HCT116 (cell line): ENCODE results near the gene LRRC42. TPM values are rescaled to one million over a fixed set of nuclear protein-coding genes. Genes with fewer than 3 reads are reported as not detected.

Experiments
- ATAC-seq: fragments of 200-7000 bp; cut with Tn5 transposase; 2 replicates; pipeline ENCODE4 v1.9.1; 2020; ENCODE audit warnings: mild to moderate bottlenecking, moderate library complexity
- BruUV-seq: library from RNA; stranded (reverse); fragments of 400-500 nt; replicated peaks from 2 replicates; lab custom pipeline; 2021; lab: Mats Ljungman, UMichigan
- CTCF ChIA-PET: fragments of 300-600 bp; sonication (Branson Sonifier 250); formaldehyde crosslinking; loops from one replicate; lab custom pipeline; 2021; ENCODE audit warnings: antibody characterized with exemption; lab: Charles Lee
- POLR2A ChIA-PET: fragments of 300-600, 350-600 bp; sonication (Branson Sonifier 250); formaldehyde crosslinking; loops from one replicate; lab custom pipeline; 2021; ENCODE audit warnings: antibody characterized with exemption; lab: Charles Lee
- RAD21 ChIA-PET, 2 experiments: fragments of 300-600 bp; sonication (Branson Sonifier 250); formaldehyde crosslinking; loops; one replicate each; lab custom pipeline; 2023; ENCODE audit warnings: low total read pairs in 2 of 2; ENCODE audit not compliant: uncharacterized antibody in 2 of 2, unreplicated experiment in 2 of 2, low non-redundant PET in 1 of 2; lab: Charles Lee
- DNase-seq: peaks from one replicate; pipeline ENCODE4 v3.0.0-alpha.2; 2010; ENCODE audit warnings: low read depth, low spot score
- H2AFZ ChIP-seq: fragments of 200-600 bp; shearing (Covaris generic), sonication (generic); 2 replicates; pipeline ENCODE4 v1.6.1; 2017; ENCODE audit warnings: low read depth, mixed run types, mixed read lengths, antibody characterized with exemption, low read length; ENCODE audit not compliant: poor library complexity, severe bottlenecking
- H3K27ac ChIP-seq: 2 replicates; pipeline ENCODE4 v1.5.1; 2012; ENCODE audit warnings: low read depth, low read length
- H3K27me3 ChIP-seq: fragments of 200-600 bp; sonication (generic); 2 replicates; pipeline ENCODE4 v1.6.1; 2016; ENCODE audit warnings: mixed run types, low read length, mixed read lengths; ENCODE audit not compliant: insufficient read depth
- H3K36me3 ChIP-seq, 2 experiments: fragments of 200-500 bp in 1 of 2; fragments of 200-600 bp in 1 of 2; sonication (Bioruptor generic) in 1 of 2; sonication (generic) in 1 of 2; 2 replicates each; pipeline versions ENCODE4 v1.5.1 to v1.6.1; 2014 to 2016; ENCODE audit warnings: low read length in 2 of 2, inconsistent platforms in 1 of 2, mixed read lengths in 1 of 2, mixed run types in 1 of 2; ENCODE audit not compliant: insufficient read depth in 2 of 2, control insufficient read depth in 1 of 2
- H3K4me1 ChIP-seq, 2 experiments: fragments of 200-600 bp in 1 of 2; sonication (generic) in 1 of 2; 2 replicates each; pipeline versions ENCODE4 v1.5.1 to v1.6.1; 2012 to 2017; ENCODE audit warnings: low read length in 2 of 2, inconsistent platforms in 1 of 2, mild to moderate bottlenecking in 1 of 2, mixed read lengths in 1 of 2, mixed run types in 1 of 2, moderate library complexity in 1 of 2; ENCODE audit not compliant: insufficient read depth in 2 of 2, control insufficient read depth in 1 of 2
- H3K4me2 ChIP-seq: fragments of 200-600 bp; sonication (generic); 2 replicates; pipeline ENCODE4 v1.6.1; 2017; ENCODE audit warnings: mixed run types, low read length, mixed read lengths
- H3K4me3 ChIP-seq, 2 experiments: fragments of 200-600 bp in 1 of 2; sonication (generic) in 1 of 2; replicated peaks in 1 of 2; 2 replicates each; pipeline ENCODE4 v1.5.1; 2011 to 2016; ENCODE audit warnings: low read length in 2 of 2, control low read depth in 1 of 2, low read depth in 1 of 2, mild to moderate bottlenecking in 1 of 2, mixed read lengths in 1 of 2, mixed run types in 1 of 2
- H3K79me2 ChIP-seq: fragments of 200-600 bp; sonication (generic); 2 replicates; pipeline ENCODE4 v1.6.1; 2017; ENCODE audit warnings: mild to moderate bottlenecking, mixed run types, low read length, moderate library complexity, mixed read lengths; ENCODE audit not compliant: insufficient read depth
- H3K9ac ChIP-seq: fragments of 200-600 bp; sonication (generic); 2 replicates; pipeline ENCODE4 v1.6.1; 2016; ENCODE audit warnings: low read length, mixed read lengths
- H3K9me2 ChIP-seq: fragments of 200-600 bp; sonication (generic), shearing (Covaris generic); 2 replicates; pipeline ENCODE4 v1.6.1; 2017; ENCODE audit warnings: mixed run types, mild to moderate bottlenecking, moderate library complexity; ENCODE audit not compliant: insufficient read depth
- H3K9me3 ChIP-seq, 2 experiments: fragments of 200-500 bp in 1 of 2; fragments of 200-600 bp in 1 of 2; sonication (Bioruptor generic) in 1 of 2; sonication (generic) in 1 of 2; 2 replicates each; pipeline ENCODE4 v1.6.1; 2014 to 2017; ENCODE audit warnings: low read length in 2 of 2, mixed read lengths in 2 of 2, inconsistent platforms in 1 of 2, low read depth in 1 of 2, mild to moderate bottlenecking in 1 of 2, mixed run types in 1 of 2, moderate library complexity in 1 of 2; ENCODE audit not compliant: control insufficient read depth in 1 of 2, insufficient read depth in 1 of 2
- H4K20me1 ChIP-seq: fragments of 200-600 bp; sonication (generic), shearing (Covaris generic); 2 replicates; pipeline ENCODE4 v1.6.1; 2017; ENCODE audit warnings: mixed run types, mild to moderate bottlenecking, moderate library complexity; ENCODE audit not compliant: insufficient read depth
- CBX3 ChIP-seq: IDR thresholded peaks from 2 replicates; pipeline ENCODE4 v1.6.1; 2012; ENCODE audit warnings: low read depth
- CEBPB ChIP-seq: IDR thresholded peaks from 2 replicates; pipeline ENCODE4 v1.6.1; 2012; ENCODE audit warnings: low read depth
- CTCF ChIP-seq, 3 experiments: fragments of 200-600 bp in 1 of 3; sonication (generic) in 1 of 3; IDR thresholded peaks in 2 of 3; conservative IDR thresholded peaks in 1 of 3; 2 replicates each; pipeline ENCODE4 v1.5.1; 2012 to 2017; ENCODE audit warnings: low read depth in 2 of 3, low read length in 2 of 3, antibody characterized with exemption in 1 of 3, borderline replicate concordance in 1 of 3, control low read depth in 1 of 3, mild to moderate bottlenecking in 1 of 3, mixed read lengths in 1 of 3, mixed run types in 1 of 3, moderate library complexity in 1 of 3; ENCODE audit not compliant: insufficient read depth in 1 of 3
- EGR1 ChIP-seq: IDR thresholded peaks from 2 replicates; pipeline ENCODE4 v1.6.1; 2012; ENCODE audit warnings: low read depth
- EZH2 ChIP-seq: fragments of 200-600 bp; sonication (generic); IDR thresholded peaks from 2 replicates; pipeline ENCODE4 v1.6.1; 2017; ENCODE audit warnings: antibody characterized with exemption, mixed run types
- FOSL1 ChIP-seq: IDR thresholded peaks from 2 replicates; pipeline ENCODE4 v1.6.1; 2012; ENCODE audit warnings: low read depth
- JUND ChIP-seq: IDR thresholded peaks from 2 replicates; pipeline ENCODE4 v1.6.1; 2012
- POLR2A ChIP-seq: IDR thresholded peaks from 2 replicates; pipeline ENCODE4 v1.7.0; 2011; ENCODE audit warnings: borderline replicate concordance; ENCODE audit not compliant: insufficient read depth, insufficient read length; ENCODE audit errors: extremely low read depth
- POLR2AphosphoS5 ChIP-seq: IDR thresholded peaks from 2 replicates; pipeline ENCODE4 v1.6.1; 2011; ENCODE audit warnings: mild to moderate bottlenecking, low read depth, low read length, moderate library complexity
- REST ChIP-seq: IDR thresholded peaks from 2 replicates; pipeline ENCODE4 v1.6.1; 2012; ENCODE audit warnings: low read depth
- SIN3A ChIP-seq: IDR thresholded peaks from 2 replicates; pipeline ENCODE4 v1.6.1; 2012; ENCODE audit warnings: low read depth
- SP1 ChIP-seq: IDR thresholded peaks from 2 replicates; pipeline ENCODE4 v1.6.1; 2012; ENCODE audit warnings: low read depth
- SRF ChIP-seq: IDR thresholded peaks from 2 replicates; pipeline ENCODE4 v1.6.1; 2012; ENCODE audit warnings: low read depth
- TCF7L2 ChIP-seq: IDR thresholded peaks from 2 replicates; pipeline ENCODE4 v1.7.0; 2011; ENCODE audit warnings: borderline replicate concordance, inconsistent platforms; ENCODE audit not compliant: insufficient read depth, insufficient read length; ENCODE audit errors: extremely low read depth
- YY1 ChIP-seq: IDR thresholded peaks from 2 replicates; pipeline ENCODE4 v1.6.1; 2011; ENCODE audit warnings: low read length, low read depth, moderate library complexity, mild to moderate bottlenecking; ENCODE audit not compliant: insufficient replicate concordance; ENCODE audit errors: extremely low read depth
- ZFX ChIP-seq: fragments of 450-650 bp; IDR thresholded peaks from 2 replicates; pipeline ENCODE4 v1.6.1; 2017
- ZNF274 ChIP-seq: fragments of 200-500 bp; sonication (Bioruptor generic); IDR thresholded peaks from 2 replicates; pipeline ENCODE4 v1.6.1; 2014; ENCODE audit warnings: mild to moderate bottlenecking, low read depth, low read length, inconsistent platforms
- intact Hi-C: fragments of 100-400 bp; cut with micrococcal nuclease; formaldehyde crosslinking; loops from 2 replicates; pipeline ENCODE4 v1.10.0; 2022
- total RNA-seq: library from RNA; stranded (reverse); gene quantifications from one replicate; pipeline ENCODE4 v1.2.1, GENCODE V29; 2021; ENCODE audit not compliant: unreplicated experiment
- TF ChIP-seq, protein P1 (sequence below): IDR thresholded peaks from 2 replicates; pipeline ENCODE4 v1.6.1; 2011; ENCODE audit warnings: mild to moderate bottlenecking, low read length, moderate library complexity; ENCODE audit not compliant: insufficient replicate concordance; ENCODE audit errors: extremely low read depth
- TF ChIP-seq, protein P2 (sequence below): IDR thresholded peaks from 2 replicates; pipeline ENCODE4 v1.6.1; 2012
- TF ChIP-seq, protein P3 (sequence below): IDR thresholded peaks from 2 replicates; pipeline ENCODE4 v1.6.1; 2012

Gene LRRC42
- total RNA-seq, 1 experiment from 2014 or later, result 62.5 TPM

- no peak for ATAC-seq
- POLR2A ChIA-PET, result no interaction called here
- Histone ChIP-seq H3K4me3 (no peak overlapping the region), H2AFZ (no peak overlapping the region), H4K20me1 (no peaks in the 10 kb centered on the region), H3K27ac (no peak overlapping the region), H3K4me2 (no peak overlapping the region), H3K4me1 (no peaks in the 10 kb centered on the region), H3K79me2 (no peaks in the 10 kb centered on the region), H3K27me3 (no peaks in the 10 kb centered on the region), H3K9ac (no peak overlapping the region), H3K36me3 (peaks cover 50 to 63% of the 10 kb centered on the region in 2 experiments; a peak in 3 of 4 replicates)
- intact Hi-C loops, result no loop called here
- no TSS peak for BruUV-seq
- CTCF ChIA-PET, result no interaction called here
- RAD21 ChIA-PET, result no interaction called here
- TF ChIP-seq CTCF (IDR thresholded peaks at IDR 0.05 in 2 of 3, conservative IDR thresholded peaks at IDR 0.05 in 1 of 3; ENCODE audit: borderline replicate concordance in 1 of 3, insufficient read depth in 1 of 3, low read depth in 2 of 3, low read length in 2 of 3), result no peak
- no peak for TF ChIP-seq CBX3
- no peak for TF ChIP-seq JUND
- no peak for TF ChIP-seq YY1
- TF ChIP-seq, protein P1, sequence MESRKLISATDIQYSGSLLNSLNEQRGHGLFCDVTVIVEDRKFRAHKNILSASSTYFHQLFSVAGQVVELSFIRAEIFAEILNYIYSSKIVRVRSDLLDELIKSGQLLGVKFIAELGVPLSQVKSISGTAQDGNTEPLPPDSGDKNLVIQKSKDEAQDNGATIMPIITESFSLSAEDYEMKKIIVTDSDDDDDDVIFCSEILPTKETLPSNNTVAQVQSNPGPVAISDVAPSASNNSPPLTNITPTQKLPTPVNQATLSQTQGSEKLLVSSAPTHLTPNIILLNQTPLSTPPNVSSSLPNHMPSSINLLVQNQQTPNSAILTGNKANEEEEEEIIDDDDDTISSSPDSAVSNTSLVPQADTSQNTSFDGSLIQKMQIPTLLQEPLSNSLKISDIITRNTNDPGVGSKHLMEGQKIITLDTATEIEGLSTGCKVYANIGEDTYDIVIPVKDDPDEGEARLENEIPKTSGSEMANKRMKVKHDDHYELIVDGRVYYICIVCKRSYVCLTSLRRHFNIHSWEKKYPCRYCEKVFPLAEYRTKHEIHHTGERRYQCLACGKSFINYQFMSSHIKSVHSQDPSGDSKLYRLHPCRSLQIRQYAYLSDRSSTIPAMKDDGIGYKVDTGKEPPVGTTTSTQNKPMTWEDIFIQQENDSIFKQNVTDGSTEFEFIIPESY, result no peak
- no peak for TF ChIP-seq CEBPB
- TF ChIP-seq, protein P2, sequence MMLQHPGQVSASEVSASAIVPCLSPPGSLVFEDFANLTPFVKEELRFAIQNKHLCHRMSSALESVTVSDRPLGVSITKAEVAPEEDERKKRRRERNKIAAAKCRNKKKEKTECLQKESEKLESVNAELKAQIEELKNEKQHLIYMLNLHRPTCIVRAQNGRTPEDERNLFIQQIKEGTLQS, result no peak
- no peak for TF ChIP-seq ZFX
- no peak for TF ChIP-seq ZNF274
- TF ChIP-seq POLR2AphosphoS5, result no peak
- no peak for TF ChIP-seq SP1
- no peak for TF ChIP-seq EGR1
- no peak for TF ChIP-seq POLR2A
- no peak for TF ChIP-seq EZH2
- no peak for TF ChIP-seq SIN3A
- no peak for TF ChIP-seq FOSL1
- TF ChIP-seq, protein P3, sequence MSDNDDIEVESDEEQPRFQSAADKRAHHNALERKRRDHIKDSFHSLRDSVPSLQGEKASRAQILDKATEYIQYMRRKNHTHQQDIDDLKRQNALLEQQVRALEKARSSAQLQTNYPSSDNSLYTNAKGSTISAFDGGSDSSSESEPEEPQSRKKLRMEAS, result no peak
- no peak for TF ChIP-seq TCF7L2
- TF ChIP-seq REST, result no peak
- TF ChIP-seq SRF, result no peak
- TF ChIP-seq, all 23 proteins: peak for 0
- no peaks in the 10 kb centered on the region for H3K9me2 ChIP-seq
- DNase-seq, result no peak
- H3K9me3 ChIP-seq, result no peaks in the 10 kb centered on the region
Measured at GRCh38 chr1:53966794-53967193, 20.6 kb downstream of the LRRC42 start.
